HG03060 (cell line): Measurements from ENCODE around the gene BLOC1S4.

Experiments used
- ATAC-seq: cut with Tn5 transposase; IDR thresholded peaks from one replicate; pipeline ENCODE4 v1.9.1; 2021; ENCODE audit warnings: low read depth, moderate number of reproducible peaks; ENCODE audit not compliant: unreplicated experiment

Gene BLOC1S4

GRCh38 chr4:6689506-6689960 is 26.4 kb upstream of the BLOC1S4 start:
- no peak for ATAC-seq

- ATAC-seq: no peak
Measured at GRCh38 chr4:6692379-6692778, 23.6 kb upstream of the BLOC1S4 start.

GRCh38 chr4:6692806-6693205 is 23.2 kb upstream of the BLOC1S4 start:
- ATAC-seq: no peak

DNA sequence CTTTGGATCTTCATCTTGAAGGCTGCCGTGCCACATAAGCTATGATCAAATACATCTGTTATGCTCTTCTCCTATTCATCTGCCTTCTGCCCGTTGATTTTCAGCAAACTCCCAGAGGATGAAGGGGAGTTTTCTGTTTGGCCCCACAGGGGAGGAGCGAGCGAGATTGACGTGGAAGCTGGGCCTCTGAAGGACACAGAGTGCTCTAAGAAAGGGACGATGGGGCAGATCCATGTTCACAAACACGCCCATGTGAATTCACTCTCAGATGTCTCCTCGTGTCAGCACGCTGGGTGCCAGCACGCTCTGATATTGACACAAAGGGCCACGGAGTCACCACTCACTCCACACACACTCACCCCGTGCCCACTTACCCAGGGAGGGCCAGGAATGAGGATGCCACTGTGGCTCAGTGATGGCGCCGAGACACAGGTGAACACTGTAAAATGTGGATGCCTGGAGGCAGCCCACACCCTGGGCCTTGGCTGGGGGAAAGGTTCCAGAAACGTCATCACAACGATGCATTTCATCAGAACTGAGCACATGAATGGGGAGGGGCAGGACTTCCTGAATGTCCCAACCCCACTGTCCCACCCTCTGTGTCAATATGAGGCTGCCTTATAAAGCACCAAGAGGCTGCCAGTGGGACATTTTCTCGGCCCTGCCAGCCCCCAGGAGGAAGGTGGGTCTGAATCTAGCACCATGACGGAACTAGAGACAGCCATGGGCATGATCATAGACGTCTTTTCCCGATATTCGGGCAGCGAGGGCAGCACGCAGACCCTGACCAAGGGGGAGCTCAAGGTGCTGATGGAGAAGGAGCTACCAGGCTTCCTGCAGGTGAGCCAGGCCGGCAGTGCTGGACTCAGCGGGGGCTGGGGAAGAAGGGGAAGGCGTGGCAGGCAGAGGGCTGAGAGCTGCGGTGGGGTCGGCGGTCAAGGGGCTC is 22.5 kb upstream of the BLOC1S4 start, which contains the start of gene S100P:
Gene S100P (plus strand): TSS at position 648 of the 946 bp plus-strand sequence. CDS start 55 bp downstream, at position 703.
- no peak for ATAC-seq

DNA sequence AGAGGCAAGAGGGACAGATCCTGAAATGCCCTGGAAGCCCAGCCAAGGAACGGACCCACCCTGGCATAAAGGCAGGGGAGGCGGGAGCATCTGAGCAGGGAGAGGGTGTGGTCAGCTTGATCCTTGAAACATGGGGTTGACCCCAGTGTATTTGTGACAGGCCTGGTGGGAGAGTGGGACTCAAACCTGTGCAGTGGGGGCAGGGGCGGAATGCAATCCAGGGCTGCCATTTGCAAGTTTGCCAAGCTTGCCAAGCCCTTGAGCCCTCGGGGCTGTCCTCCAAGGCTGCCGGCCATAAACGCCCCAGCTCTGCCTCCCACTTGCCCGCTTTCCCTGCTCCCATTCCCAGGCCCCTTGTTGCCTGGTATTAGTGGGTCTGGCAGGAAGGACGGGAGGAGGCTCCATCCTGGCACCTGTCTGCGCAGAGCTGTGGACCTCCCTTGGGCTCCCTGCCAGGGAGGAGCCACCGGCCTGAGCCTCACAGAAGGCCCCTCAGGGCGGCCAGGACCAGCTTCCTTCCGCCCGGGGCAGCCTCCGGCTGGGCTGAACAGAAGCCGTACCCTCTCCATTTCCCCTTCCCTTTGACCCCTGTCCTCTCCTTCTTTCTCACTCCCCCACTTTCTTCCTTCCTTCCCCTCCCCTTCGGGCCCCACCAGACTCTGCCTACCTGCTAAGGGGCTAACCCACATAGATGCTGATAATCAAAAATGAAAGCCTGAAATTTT is 21.6 kb upstream of the BLOC1S4 start:
- no peak for ATAC-seq

GRCh38 chr4:6695660-6696610 is 20.0 kb upstream of the BLOC1S4 start:
- no peak for ATAC-seq

DNA sequence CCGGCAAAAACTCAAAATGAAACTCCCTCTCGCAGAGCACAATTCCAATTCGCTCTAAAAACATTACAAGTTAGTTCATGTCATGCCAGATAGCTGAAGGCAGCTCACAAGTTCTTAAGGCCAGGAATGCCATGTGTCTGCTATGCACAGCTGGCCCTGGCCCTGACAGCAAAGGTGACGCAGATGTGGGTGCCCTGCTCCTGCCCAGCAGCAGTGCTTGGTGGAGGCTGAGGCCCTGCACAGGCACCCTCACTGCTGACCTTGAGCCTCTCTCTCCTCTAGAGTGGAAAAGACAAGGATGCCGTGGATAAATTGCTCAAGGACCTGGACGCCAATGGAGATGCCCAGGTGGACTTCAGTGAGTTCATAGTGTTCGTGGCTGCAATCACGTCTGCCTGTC is 19.4 kb upstream of the BLOC1S4 start:
- no peak for ATAC-seq

DNA sequence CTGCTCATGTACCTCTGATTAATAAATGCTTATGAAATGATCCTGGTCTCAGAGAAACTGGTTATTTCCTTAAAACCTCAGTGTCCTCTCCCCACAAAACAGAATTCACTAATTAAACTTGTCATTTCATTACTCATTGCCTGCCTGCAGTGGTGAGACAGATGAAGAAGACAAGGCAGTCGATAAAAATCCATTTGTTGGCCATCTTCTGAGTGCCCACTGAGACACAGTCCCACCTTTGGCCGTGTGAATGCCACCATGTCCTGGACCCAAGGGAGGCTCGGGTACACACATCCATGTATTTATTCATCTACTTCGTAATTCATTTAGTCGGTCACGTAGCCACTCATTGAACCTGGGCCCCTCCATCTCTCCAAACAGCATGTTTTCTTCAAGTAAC is 18.8 kb upstream of the BLOC1S4 start:
- ATAC-seq: no peak

- no peak for ATAC-seq
Measured at GRCh38 chr4:6699388-6699787, 16.6 kb upstream of the BLOC1S4 start.

DNA sequence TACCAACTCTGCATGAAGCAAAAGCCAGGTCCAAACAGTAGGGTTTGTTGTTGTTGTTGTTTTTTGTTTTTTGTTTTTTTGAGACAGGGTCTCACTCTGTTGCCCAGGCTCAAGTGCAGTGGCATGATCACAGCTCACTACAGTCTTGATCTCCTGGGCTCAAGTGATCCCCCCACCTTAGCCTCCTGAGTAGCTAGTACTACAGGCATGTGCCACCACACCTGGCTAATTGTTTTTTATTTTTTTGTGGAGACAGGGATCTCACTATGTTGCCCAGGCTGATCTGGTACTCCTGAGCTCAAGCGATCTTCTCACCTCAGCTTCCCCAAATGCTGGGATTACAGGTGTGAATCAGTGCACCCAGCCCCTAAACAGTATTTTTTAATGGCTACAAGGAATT is 16.1 kb upstream of the BLOC1S4 start:
- ATAC-seq: no peak

GRCh38 chr4:6701371-6701770 is 14.6 kb upstream of the BLOC1S4 start:
- ATAC-seq: no peak

DNA sequence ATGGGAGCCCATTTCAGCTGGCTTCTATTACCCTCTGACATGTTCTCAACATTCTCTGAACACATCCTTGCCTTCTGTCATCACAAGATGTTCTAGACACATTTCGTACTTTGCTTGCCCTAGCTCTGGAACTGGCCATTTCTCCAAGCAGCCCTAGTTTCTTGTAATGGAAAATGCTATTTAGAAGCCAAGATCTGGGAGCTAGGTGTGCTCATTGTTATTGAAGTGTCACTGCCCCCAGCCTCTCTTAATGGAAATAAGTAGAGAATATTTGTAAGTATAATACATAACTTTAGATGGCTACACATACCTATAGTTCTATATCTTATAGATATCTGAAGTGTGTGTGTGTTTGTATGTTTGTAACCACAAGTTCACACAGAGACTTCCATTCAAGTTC is 13.2 kb upstream of the BLOC1S4 start:
- no peak for ATAC-seq

GRCh38 chr4:6703786-6704185 is 12.2 kb upstream of the BLOC1S4 start:
- ATAC-seq: no peak

DNA sequence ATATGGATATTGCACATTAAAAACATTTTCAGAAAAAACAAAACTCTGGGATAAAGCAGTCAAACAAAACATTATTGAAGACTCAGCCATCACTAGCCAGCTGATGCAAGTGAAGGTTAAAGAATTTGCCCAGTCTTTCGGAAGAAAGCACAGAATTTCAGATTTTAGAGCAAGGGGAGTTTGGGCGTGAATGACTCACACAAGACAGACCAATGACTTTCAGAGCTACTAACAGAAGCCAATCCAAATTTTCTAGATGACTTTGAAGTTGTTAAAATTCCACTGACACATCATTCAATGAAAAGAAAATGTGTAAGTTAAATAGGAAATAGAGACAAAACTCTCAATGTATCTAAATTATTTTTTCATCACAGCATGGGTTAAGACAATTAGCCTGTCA is 10.3 kb upstream of the BLOC1S4 start:
- no peak for ATAC-seq

DNA sequence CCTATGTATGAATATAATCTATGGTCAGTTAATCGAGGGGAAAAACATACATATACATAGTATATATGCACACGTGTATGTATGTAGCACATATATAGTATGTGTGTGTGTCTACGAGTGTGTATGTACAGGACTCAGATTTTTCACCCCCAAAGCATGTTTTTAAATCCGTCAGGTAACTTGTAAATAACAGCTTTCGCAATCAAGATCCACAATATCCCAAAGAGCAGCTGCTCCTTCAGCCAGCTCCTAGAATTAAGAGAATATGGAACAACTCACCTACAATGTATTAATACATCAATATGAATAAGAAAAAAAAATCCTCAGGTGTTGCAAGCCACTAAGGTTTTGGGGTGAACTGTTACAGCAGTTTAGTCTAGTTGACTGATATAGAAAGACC is 9.8 kb upstream of the BLOC1S4 start:
- ATAC-seq: no peak

DNA sequence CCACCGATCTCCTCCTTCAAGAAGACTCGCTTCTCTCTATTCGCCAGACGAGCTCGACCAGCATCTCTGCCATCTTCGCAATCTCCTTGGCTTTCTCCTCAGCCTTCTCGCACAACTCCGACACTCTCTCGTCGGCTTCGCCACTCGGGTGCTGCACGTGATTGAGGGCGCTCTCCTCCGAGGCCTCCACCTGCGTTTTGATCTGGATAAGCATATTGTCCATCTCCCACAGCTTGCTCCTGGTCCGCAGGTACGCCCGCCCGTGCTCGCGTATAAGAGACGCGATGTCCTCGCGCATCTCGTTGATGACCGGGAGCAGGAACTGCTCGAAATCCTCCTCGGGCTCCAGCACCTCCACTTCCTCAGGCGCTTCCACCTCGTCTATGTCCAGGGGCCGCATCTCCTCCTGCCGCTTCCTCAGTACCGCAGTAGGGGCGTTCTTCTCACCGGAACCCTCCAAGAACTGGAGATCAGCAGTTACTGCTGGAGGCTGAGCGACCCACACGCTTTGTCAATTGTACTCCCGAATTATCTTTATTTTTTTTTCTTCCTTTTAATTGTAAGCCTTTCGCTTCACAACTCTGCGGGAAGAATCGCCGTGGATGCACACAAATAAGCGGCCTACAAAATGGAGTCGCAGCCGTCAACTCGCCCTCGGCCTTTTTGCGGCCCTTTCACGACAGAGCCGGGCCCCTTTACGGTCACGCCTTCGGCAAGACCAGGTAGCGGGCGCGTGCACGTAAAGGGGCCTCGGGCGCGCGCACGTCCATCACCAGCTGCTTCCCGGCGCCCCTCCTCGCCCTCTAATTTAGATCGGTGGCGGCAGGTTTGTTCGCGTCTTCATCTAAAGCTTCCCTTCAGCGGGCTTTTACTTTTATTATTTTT is 6.5 kb upstream of the BLOC1S4 start, which contains the start of gene MRFAP1L1:
Gene MRFAP1L1 (minus strand): TSS at position 636 of the 885 bp plus-strand sequence. CDS start 236 bp downstream, at position 400.
- no peak for ATAC-seq

GRCh38 chr4:6710282-6710681 is 5.7 kb upstream of the BLOC1S4 start:
- no peak for ATAC-seq

GRCh38 chr4:6710996-6711395 is 5.0 kb upstream of the BLOC1S4 start:
- no peak for ATAC-seq

DNA sequence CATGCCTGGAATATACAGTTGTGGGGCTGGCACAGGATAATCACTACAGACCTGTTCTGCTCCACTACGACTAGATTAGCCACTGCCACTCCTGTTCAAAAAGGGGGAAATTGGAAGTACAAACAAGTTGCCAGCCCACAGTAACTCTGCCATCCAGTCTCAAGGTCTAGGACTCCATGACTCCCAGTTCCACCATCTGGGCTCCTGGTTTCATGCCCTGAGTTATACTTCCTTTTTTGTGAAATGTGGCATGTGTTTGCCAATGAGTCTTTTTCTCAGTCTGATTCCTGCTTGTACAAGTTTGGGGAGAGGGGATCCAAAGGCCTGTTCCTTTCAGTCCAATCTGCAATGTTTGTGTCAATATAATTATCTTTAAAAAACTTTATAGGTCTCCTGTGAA is 1.0 kb upstream of the BLOC1S4 start:
- ATAC-seq: no peak
